GM18868 (cell line): ENCODE measurements around the gene DCST2.

Experiments
- ATAC-seq: cut with Tn5 transposase; IDR thresholded peaks from one replicate; pipeline ENCODE4 v1.9.1; 2021; ENCODE audit warnings: mild to moderate bottlenecking, moderate library complexity; ENCODE audit not compliant: unreplicated experiment

Gene DCST2

GRCh38 chr1:155050560-155051341 lies 17.2 kb upstream of the DCST2 start, which contains the start of gene ADAM15:
Gene ADAM15, plus strand, starts transcription at chr1:155051316. Its CDS starts 71 bp downstream, at chr1:155051387.
- peak; percentile 64 for ATAC-seq

DNA sequence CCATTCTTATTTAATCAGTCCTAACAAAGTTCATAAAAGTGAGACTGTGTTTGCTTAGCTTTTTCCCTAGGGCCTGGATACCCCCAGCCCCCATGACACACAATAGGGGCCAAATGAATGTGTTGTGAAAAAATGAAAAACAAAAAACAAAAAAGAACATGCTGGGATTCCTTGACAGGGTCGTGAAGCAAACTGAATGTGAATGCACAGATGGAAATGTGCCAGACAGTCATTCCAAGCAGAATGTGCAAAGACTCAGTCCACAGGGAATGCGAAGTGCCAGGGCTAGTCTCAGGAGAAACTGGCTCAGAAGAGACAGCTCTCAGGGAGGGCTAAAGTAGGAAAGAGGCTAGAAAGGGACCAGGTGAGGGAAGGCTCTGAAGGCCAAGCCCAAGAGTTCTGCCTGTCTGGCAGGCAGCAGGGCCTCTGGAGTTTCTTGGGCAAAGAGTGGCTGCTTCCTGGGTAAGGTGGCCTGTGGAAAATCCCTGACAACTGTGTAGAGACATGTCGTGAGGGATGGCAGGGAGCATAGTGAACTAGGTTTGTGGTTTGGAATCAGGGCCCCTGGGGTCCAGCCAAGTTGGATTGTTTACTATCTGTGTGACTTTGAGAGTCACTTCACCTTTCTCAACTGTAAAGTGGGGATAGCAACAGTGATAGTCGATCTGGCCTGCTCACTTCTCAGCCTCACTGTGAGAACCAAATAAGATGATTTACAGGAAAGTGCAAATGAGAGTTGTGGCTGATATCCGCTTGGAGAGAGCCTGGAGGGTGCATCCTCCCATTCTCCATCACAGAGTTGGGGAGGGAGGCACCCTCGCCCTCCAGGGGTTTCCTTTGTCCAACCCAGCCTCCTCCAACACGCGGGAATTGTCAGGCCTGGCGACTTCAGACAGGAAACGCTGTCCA lies 16.3 kb upstream of the DCST2 start:
- ATAC-seq: no peak

DNA sequence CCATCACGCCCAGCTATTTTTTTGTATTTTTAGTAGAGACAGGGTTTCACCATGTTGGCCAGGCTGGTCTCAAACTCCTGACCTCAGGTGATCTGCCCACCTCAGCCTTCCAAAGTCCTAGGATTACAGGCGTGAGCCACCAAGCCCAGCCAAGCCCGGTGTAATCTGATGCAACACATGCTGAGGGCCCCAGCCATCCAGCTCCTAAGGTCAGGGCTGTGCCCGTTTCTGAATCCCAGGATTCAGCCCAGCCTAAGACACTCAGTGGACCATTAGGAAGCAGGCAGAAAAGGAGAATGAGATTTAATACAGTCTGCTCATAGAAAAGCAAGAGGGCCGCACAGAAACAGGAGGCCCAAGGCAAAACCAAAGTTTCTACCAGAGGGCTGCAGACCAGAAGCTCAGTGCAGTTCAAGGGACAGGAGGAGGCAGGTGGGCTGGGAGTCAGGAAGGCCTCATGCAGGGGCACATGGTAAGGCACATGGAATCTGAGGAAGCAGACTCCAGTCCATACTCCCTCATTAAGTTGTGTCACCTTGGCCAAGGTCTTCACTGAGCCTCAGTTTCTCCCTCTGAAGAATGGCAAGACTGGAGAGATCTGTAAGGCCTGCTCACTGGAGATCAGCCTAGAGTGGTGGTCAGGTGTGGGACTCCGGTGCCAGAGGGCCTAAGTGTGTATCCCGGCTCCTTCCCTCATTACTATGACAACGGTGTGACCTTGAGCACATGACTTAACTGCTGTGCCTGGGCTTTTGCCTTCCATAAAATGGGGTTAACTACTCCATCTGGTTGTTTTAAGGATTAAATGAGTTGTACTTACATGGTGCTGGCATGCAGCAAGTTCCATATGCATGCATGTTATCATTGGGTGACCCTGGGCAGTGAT lies 15.1 kb upstream of the DCST2 start:
- no peak for ATAC-seq

DNA sequence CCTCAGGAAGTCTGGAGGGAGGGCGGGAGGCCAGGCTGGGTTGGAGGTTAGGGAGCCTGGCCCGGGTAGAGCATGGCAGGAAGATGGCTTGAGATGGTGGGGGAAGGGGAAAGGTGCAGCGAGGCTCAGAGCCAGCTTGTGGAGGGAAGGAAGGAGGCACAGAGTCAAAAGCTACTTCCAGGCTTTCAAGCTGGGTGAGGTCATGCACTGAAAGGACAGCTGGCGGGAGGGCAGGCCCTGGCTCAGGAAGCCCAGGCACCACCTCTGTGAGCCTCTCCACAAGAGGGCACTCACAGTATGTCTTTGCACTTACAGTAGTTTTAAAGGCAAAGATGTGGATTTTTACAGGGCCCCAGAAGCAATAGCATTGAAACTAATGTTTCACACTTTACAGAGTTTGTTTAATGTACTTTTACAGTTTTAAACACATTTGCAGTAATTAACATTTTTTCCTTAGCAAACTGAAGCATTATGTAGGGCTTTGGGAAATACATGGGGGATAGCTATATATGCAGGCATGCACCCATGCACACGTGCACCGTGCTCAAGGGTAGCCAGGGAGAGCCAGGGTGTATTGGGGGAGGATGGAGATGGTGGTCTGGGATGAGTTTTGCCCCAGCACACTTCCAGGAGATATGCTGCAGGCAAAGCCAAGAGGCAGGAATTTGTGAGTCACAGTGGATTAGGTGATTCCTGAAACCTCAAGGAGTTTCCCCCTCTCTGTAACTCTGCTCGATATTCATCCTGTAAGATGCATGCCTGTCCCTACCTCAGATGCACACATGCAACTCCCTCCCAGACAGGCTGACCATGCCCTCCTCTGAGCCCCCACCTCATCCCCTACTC lies 11.5 kb upstream of the DCST2 start:
- ATAC-seq: no peak

DNA sequence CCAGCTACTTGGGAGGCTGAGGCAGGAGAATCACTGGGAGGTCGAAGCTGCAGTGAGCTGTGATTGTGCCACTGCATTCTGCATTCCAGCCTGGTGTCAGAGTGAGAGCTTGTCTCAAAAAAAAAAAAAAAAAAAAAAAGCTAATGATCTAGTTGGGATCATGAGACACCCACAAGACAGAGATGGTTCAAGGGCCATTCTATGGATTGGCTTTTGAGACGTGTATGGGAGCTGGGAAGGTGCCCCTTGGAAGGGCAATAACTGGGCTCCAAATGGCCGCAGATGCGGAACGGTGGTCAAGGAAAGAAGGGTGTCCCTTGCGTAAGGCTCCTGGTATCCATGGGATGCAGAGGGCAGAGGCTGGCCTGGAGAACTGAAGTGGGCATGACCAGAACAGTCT lies 10.8 kb upstream of the DCST2 start:
- no peak for ATAC-seq

DNA sequence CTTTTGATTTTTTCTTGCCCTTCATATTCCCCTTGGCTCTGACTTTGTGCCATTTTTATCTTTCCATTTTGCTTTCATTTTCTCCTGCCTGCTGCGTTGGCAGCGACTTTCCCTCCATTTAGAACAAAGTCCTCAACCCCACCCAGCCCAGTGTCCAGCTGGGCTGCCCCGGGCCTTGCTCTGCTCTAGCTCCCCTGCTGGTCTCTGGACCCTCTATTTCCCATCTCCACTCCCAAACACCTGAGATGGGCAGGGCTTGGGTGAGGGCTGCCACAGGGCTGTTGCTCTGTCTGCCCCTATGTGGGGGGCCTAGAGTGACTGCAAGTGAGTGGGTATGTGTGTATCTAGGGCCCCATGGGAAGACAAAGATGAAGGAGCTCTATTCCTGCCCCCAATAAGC lies 10.2 kb upstream of the DCST2 start:
- ATAC-seq: no peak

DNA sequence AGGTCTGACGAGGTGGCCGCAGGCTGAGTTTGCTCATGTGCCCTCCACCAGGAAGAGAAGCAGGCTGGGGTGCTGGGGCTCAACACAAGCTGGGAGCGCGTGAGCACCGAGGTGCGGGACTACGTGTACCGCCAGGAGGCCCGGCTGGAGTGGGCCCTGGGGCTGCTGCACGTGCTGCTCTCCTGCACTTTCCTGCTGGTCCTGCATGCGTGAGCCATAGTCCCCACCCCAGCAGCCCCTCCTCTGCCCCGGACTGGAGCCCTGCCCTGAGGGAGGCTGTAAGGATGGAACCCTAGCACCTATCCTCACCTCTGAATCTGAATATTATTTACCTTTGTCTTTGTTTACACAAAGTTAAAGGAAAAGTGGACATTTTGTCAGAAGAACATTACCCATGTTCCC lies 9.7 kb upstream of the DCST2 start:
- ATAC-seq: no peak

DNA sequence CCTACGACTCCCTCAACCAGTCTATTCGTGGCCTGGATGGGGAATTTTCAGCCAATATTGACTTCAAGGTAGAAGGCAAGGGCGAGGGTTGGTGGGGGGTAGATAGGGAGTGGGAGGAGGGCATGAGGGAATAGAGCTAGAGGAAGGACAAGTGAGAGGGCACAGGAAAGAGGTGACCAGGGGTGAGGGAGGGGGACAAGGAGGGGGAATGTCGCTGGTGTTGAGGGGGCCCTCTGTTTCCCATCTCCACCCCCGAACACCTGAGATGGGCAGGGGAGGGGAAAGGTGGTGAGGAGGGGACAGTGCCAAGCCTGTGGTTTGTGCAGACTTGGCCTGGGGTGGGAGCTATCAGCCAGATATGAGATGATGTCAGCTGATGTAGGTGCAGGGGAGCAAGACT lies 9.2 kb upstream of the DCST2 start:
- no peak for ATAC-seq

DNA sequence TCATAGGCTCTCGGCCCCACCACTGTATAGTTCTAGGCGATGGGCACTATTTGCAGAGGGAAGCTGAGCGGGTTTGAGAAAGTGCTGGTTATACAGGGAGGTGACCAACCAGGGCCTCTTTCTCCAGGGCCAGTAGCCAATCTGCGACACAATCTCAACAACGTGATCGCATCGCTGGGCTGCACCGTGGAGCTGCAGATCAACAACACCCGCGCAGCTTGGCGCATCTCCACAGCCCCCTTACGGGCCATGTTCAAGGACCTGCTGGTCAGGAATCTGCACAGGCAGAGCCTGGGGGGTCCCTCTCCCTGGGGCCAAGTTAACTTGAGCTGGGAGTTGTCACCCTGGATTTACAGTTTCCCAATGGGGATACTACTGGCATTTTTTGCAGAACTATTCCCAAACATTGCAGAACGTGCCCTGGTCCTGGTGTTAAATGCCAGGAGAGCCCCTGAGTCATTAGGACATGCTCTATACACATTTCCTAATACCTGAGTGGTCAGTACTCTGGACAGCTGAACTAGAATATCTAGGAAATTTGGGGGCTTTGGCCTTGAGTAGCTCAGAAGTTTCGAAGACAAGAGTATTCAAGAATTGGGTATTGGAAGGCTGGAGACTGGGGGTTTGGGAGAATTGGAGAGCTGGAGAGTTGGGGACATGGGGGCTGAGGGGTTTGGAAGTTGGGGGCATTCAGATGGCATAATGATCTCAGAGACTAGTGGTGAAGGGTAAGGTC lies 6.9 kb upstream of the DCST2 start:
- ATAC-seq: no peak

DNA sequence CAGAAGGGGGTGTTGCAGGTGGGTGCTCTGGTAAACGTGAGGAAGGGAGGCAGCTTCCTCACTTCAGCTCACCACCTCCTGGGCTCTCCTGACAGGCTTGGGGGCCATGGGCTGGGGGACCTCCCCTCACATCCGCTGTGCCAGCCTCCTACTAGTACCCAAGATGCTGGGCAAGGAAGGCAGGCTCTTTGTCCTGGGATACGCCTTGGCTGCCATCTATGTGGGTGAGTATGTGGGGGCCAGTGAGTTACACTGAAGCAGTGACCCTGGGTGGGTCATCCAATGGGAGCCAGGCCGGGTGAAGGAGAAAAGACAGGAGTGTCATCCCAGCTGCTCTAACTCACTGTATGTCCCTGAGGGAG lies 5.7 kb upstream of the DCST2 start:
- ATAC-seq: no peak

- no peak for ATAC-seq
Observed at GRCh38 chr1:155038602-155039307, 5.2 kb upstream of the DCST2 start.

- no peak for ATAC-seq
Observed at GRCh38 chr1:155037851-155038441, 4.4 kb upstream of the DCST2 start.

GRCh38 chr1:155037043-155037442 lies 3.5 kb upstream of the DCST2 start:
- ATAC-seq: no peak

- no peak for ATAC-seq
Observed at GRCh38 chr1:155035936-155036335, 2.4 kb upstream of the DCST2 start.

- ATAC-seq: no peak
Observed at GRCh38 chr1:155034318-155035208, 982 bp upstream of the DCST2 start.

DNA sequence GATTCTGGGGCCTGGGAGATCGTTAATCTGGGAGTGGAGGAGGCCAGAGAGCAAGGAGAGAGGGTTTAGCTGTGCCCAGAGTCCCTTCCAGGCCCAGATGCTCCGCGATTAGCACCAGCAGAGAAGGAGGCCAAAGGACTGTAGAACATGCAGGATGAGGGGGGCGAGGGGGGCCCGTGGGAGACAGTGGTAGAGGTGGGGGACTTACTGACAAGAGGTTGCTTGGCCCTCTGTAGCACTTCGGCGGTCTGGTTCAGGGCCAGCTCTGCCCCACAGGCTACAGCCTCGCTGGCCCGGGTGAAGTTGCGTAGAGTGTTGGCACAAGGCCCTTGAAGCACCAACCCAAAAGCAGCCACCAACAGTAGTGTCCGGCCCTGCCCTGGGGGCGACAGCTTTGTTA lies 695 bp downstream of the DCST2 start:
- ATAC-seq: no peak

DNA sequence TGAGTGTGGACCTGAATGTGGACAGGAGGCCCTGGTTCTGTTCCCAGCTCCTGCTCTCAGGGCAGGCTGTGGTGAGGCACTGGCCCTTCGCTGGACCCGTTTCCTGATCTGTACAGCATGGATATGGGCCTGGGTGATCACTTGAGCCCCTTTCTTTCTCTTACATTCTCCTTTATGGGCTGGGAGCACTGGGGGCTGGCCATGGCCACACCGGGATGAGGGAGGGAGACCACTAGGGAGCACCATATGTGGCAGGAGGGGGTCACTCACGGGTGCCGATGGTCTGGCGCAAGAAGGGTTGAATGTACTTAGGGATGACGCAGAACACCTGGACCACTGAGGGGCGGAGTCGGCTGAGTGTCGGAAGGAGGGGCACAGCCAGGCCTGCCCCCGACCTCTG lies 2.7 kb downstream of the DCST2 start:
- no peak for ATAC-seq
